Suprapubic skin (tissue), 4 donors: ENCODE data around the gene CCNJL.

ENCODE experiments used
- POLR2A ChIP-seq, 2 donors: fragments of 450-650 bp; IDR thresholded peaks; one replicate each; pipeline ENCODE4 v1.6.1; 2017; ENCODE audit warnings: antibody characterized with exemption in 2 of 2, mild to moderate bottlenecking in 2 of 2, moderate library complexity in 2 of 2
- POLR2AphosphoS5 ChIP-seq, 3 donors: sonication (generic); formaldehyde crosslinking; IDR thresholded peaks; one replicate each; pipeline ENCODE4 v1.6.1; 2017; ENCODE audit warnings: antibody characterized with exemption in 3 of 3
- TF ChIP-seq, protein P1 (sequence below), 2 donors: fragments of 200-600 bp in 1 of 2; fragments of 450-650 bp in 1 of 2; sonication (generic) in 1 of 2; IDR thresholded peaks; one replicate each; pipeline ENCODE4 v1.5.1; 2016 to 2019; ENCODE audit warnings: antibody characterized with exemption in 2 of 2, mild to moderate bottlenecking in 1 of 2, moderate library complexity in 1 of 2

DNA sequence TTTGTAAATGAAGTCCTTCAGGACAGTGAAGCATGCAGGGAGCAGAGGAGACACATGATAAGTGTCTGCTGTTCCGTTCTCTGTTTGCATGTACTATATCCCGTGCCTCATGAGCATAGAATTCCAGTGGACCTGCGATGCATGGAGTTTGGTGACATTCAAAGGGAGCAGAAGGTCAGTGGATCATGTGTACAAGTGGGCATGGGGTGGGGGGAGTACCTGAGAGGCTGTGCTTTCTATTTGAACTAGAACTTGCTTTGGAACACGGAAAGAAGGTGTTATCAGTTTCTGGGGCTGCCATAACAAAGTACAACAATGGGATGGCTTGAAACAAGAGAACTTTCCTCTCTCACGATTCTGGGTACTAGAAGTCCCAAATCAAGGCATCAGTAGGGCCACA is 5.1 kb upstream of the CCNJL start:
- TF ChIP-seq, protein P1, sequence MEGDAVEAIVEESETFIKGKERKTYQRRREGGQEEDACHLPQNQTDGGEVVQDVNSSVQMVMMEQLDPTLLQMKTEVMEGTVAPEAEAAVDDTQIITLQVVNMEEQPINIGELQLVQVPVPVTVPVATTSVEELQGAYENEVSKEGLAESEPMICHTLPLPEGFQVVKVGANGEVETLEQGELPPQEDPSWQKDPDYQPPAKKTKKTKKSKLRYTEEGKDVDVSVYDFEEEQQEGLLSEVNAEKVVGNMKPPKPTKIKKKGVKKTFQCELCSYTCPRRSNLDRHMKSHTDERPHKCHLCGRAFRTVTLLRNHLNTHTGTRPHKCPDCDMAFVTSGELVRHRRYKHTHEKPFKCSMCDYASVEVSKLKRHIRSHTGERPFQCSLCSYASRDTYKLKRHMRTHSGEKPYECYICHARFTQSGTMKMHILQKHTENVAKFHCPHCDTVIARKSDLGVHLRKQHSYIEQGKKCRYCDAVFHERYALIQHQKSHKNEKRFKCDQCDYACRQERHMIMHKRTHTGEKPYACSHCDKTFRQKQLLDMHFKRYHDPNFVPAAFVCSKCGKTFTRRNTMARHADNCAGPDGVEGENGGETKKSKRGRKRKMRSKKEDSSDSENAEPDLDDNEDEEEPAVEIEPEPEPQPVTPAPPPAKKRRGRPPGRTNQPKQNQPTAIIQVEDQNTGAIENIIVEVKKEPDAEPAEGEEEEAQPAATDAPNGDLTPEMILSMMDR (IDR thresholded peaks at IDR 0.05), result no peak
- TF ChIP-seq POLR2A (IDR thresholded peaks at IDR 0.05) (no peak), POLR2AphosphoS5 (IDR thresholded peaks at IDR 0.05) (no peak)
